ENCODE measurements around the gene ZNF410. TPM values are rescaled to one million over a fixed set of nuclear protein-coding genes. Genes with fewer than 3 reads are reported as not detected.

The ZNF410 gene
- total RNA-seq, 3 donors from 2014 or later (not counting 1 experiment from before 2014, with no cell fraction given) = 111 to 118 (median 113) TPM

DNA sequence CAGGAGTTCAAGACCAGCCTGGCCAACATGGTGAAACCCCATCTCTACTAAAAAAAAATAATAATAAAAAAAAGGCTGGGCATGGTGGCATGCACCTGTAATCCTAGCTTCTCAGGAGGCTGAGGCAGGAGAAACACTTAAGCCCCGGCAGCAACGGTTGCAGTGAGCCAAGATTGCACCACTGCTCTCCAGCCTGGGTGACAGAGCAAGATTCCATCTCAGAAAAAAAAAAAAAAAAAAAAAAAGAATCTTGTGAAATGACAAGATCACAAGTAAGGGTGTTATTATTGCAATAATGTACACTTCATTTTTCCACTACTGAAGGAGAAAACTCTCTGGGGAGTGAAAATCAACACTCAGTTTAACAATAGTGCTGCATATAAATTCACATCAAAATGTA lies 43.8 kb upstream of the ZNF410 start:
- H3K27me3 ChIP-seq (ENCODE audit: control insufficient read depth, insufficient read depth, low read length) = no peaks in the 10 kb centered on the region
- 96% methylated on average over 2 of the region's 2 CpGs for WGBS (ENCODE audit: insufficient coverage)
- no peak for DNase-seq
- Mint-ChIP-seq H3K4me1 (no peaks in the 10 kb centered on the region), H3K27ac (no peak overlapping the region), H3K9me3 (no peaks in the 10 kb centered on the region), H3K4me3 (no peak overlapping the region), H3K27me3 (ENCODE audit: low read depth in 2 of 2) (peaks cover 0 to 8% of the 10 kb centered on the region in 2 donors), H3K36me3 (no peaks in the 10 kb centered on the region)
- no peaks in the 10 kb centered on the region for H3K36me3 ChIP-seq (ENCODE audit: control insufficient read depth, insufficient read depth, low read length)
- H3K4me3 ChIP-seq (ENCODE audit: low read length) = no peak overlapping the region
- H3K27ac ChIP-seq (ENCODE audit: low read length) = no peak overlapping the region
- no peaks in the 10 kb centered on the region for H3K4me1 ChIP-seq (ENCODE audit: control insufficient read depth, insufficient read depth, low read length)
- ATAC-seq = no peak
- H3K9me3 ChIP-seq (ENCODE audit: control insufficient read depth, insufficient read depth, low read length) = no peaks in the 10 kb centered on the region
- TF ChIP-seq, protein P1, sequence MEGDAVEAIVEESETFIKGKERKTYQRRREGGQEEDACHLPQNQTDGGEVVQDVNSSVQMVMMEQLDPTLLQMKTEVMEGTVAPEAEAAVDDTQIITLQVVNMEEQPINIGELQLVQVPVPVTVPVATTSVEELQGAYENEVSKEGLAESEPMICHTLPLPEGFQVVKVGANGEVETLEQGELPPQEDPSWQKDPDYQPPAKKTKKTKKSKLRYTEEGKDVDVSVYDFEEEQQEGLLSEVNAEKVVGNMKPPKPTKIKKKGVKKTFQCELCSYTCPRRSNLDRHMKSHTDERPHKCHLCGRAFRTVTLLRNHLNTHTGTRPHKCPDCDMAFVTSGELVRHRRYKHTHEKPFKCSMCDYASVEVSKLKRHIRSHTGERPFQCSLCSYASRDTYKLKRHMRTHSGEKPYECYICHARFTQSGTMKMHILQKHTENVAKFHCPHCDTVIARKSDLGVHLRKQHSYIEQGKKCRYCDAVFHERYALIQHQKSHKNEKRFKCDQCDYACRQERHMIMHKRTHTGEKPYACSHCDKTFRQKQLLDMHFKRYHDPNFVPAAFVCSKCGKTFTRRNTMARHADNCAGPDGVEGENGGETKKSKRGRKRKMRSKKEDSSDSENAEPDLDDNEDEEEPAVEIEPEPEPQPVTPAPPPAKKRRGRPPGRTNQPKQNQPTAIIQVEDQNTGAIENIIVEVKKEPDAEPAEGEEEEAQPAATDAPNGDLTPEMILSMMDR (IDR thresholded peaks at IDR 0.05) = no peak
- intact Hi-C loops (cut with micrococcal nuclease) = no loop called here

- TF ChIP-seq, protein P1 (IDR thresholded peaks at IDR 0.05) = no peak
- no peaks in the 10 kb centered on the region for H3K27me3 ChIP-seq (ENCODE audit: control insufficient read depth, insufficient read depth, low read length)
- H3K4me3 ChIP-seq (ENCODE audit: low read length) = no peak overlapping the region
- no peaks in the 10 kb centered on the region for H3K36me3 ChIP-seq (ENCODE audit: control insufficient read depth, insufficient read depth, low read length)
- H3K27ac ChIP-seq (ENCODE audit: low read length) = no peak overlapping the region
- intact Hi-C loops (cut with micrococcal nuclease) = no loop called here
- ATAC-seq = no peak
- H3K4me1 Mint-ChIP-seq = no peaks in the 10 kb centered on the region
- no peaks in the 10 kb centered on the region for H3K9me3 ChIP-seq (ENCODE audit: control insufficient read depth, insufficient read depth, low read length)
- H3K27me3 Mint-ChIP-seq (ENCODE audit: low read depth in 2 of 2) = peaks cover 0 to 8% of the 10 kb centered on the region in 2 donors
- no peak for DNase-seq
- no peak overlapping the region for H3K27ac Mint-ChIP-seq
- WGBS (ENCODE audit: insufficient coverage) = 89% methylated on average over 2 of the region's 2 CpGs
- H3K36me3 Mint-ChIP-seq = no peaks in the 10 kb centered on the region
- H3K4me3 Mint-ChIP-seq = no peak overlapping the region
- H3K4me1 ChIP-seq (ENCODE audit: control insufficient read depth, insufficient read depth, low read length) = no peaks in the 10 kb centered on the region
- H3K9me3 Mint-ChIP-seq = no peaks in the 10 kb centered on the region
These were observed 43.4 kb upstream of the ZNF410 start for GRCh38 chr14:73843296-73843695.

DNA sequence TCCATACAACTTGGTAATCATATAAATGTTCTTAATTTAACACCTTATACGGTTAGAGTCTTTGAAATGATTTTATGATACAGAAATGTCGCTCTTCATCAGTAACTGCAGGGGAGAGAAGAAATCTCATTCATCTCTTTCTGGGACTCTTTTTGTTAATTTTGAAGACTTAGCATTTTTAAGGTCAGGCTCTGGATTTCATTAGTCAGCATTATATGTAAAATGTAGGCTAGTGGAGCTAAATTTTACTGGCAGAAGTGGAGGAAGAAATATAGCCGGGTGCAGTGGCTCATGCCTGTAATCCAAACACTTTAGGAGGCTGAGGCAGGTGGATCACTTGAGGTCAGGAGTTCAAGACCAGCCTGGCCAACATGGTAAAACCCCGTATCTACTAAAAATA lies 39.7 kb upstream of the ZNF410 start:
- Mint-ChIP-seq H3K27ac (no peak overlapping the region), H3K4me1 (peaks cover 11 to 12% of the 10 kb centered on the region in 2 donors), H3K27me3 (ENCODE audit: low read depth in 2 of 2) (peaks cover 0 to 8% of the 10 kb centered on the region in 2 donors), H3K4me3 (no peak overlapping the region), H3K9me3 (no peaks in the 10 kb centered on the region), H3K36me3 (no peaks in the 10 kb centered on the region)
- H3K36me3 ChIP-seq (ENCODE audit: control insufficient read depth, insufficient read depth, low read length) = no peaks in the 10 kb centered on the region
- no peak overlapping the region for H3K4me3 ChIP-seq (ENCODE audit: low read length)
- DNase-seq (no peak), ATAC-seq (no peak)
- no peak overlapping the region for H3K27ac ChIP-seq (ENCODE audit: low read length)
- peaks cover 5% of the 10 kb centered on the region for H3K4me1 ChIP-seq (ENCODE audit: control insufficient read depth, insufficient read depth, low read length)
- WGBS (ENCODE audit: insufficient coverage) = 94% methylated on average over 3 of the region's 4 CpGs
- intact Hi-C loops (cut with micrococcal nuclease) = no loop called here
- H3K27me3 ChIP-seq (ENCODE audit: control insufficient read depth, insufficient read depth, low read length) = no peaks in the 10 kb centered on the region
- TF ChIP-seq, protein P1 (IDR thresholded peaks at IDR 0.05) = no peak
- H3K9me3 ChIP-seq (ENCODE audit: control insufficient read depth, insufficient read depth, low read length) = no peaks in the 10 kb centered on the region

- Histone ChIP-seq H3K36me3 (ENCODE audit: control insufficient read depth, insufficient read depth, low read length) (no peaks in the 10 kb centered on the region), H3K4me1 (ENCODE audit: control insufficient read depth, insufficient read depth, low read length) (peaks cover 14% of the 10 kb centered on the region), H3K9me3 (ENCODE audit: control insufficient read depth, insufficient read depth, low read length) (no peaks in the 10 kb centered on the region), H3K27ac (ENCODE audit: low read length) (peak overlapping the region; percentile 83), H3K27me3 (ENCODE audit: control insufficient read depth, insufficient read depth, low read length) (no peaks in the 10 kb centered on the region), H3K4me3 (ENCODE audit: low read length) (no peak overlapping the region)
- TF ChIP-seq, protein P1 (IDR thresholded peaks at IDR 0.05) = no peak
- H3K9me3 Mint-ChIP-seq = no peaks in the 10 kb centered on the region
- intact Hi-C loops (cut with micrococcal nuclease) = no loop called here
- DNase-seq (peak in 1 of 2 donors; percentile 20), ATAC-seq (no peak)
- 93% methylated on average over 4 of the region's 6 CpGs for WGBS (ENCODE audit: insufficient coverage)
- H3K36me3 Mint-ChIP-seq = no peaks in the 10 kb centered on the region
- H3K4me3 Mint-ChIP-seq = peak overlapping the region; percentile 97
- H3K27ac Mint-ChIP-seq = peak overlapping the region; percentile 97 to 99
- peaks cover 20 to 21% of the 10 kb centered on the region in 2 donors for H3K4me1 Mint-ChIP-seq
- peaks cover 0 to 2% of the 10 kb centered on the region in 2 donors for H3K27me3 Mint-ChIP-seq (ENCODE audit: low read depth in 2 of 2)
These were observed 35.7 kb upstream of the ZNF410 start for GRCh38 chr14:73851000-73851399.

All from natural killer cell (primary cell).